Activated CD8-positive, alpha-beta memory T cell treated with anti-CD3 and anti-CD28 coated beads, Interleukin-2, amount 50 U/mL, for 1 hour (primary cell): ENCODE results near the gene TRH.
"Not testable (repeated sequence)": the region's sequence is repeated elsewhere in the genome, so short reads cannot be mapped to it uniquely, and the experiment has no call there.

ENCODE experiments used
- DNase-seq: peaks from one replicate; pipeline ENCODE4 v3.0.0-alpha.2; 2020; ENCODE audit errors: extremely low read depth

TRH gene

GRCh38 chr3:129965937-129966336 lies 8.6 kb upstream of the TRH start:
- DNase-seq: no peak

DNA sequence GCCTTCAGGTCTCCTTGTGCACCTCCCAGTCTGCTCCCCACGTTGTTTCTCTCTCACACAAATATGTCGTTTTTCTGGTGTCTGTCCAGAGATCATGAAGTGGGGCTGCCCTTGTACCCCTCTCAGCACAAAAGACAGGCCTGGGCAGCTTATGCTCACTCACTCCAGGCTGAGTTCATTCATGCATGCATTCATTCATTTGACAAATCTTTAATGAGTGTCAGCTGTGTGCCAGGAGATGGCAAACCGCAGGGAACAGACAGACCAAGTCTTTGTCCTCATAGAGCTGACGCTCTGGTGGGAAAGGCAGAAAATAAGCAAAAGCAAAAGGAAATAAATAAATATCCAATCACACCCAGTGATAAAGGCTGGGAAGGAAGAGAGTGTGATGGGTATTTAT lies 7.6 kb upstream of the TRH start:
- DNase-seq: no peak

DNA sequence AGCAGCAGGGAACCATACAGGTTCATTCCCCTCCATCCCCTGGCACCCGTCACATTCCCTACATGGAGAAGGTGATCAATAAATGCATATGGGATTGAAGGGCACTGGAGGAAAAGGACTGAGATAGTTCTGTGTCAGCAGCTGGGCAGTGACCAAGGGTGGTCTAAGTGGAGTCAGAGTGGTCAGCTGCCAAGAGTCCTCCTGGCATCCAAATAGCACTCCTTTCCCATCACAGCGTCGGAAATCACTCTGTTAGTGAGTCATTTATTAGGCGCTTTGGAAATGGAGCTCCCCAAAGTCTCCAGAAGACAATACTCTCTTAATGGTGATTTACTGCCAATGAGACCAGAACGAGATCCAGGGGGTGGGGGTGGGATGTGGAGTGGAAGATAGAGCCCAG lies 6.8 kb upstream of the TRH start:
- DNase-seq: no peak

DNA sequence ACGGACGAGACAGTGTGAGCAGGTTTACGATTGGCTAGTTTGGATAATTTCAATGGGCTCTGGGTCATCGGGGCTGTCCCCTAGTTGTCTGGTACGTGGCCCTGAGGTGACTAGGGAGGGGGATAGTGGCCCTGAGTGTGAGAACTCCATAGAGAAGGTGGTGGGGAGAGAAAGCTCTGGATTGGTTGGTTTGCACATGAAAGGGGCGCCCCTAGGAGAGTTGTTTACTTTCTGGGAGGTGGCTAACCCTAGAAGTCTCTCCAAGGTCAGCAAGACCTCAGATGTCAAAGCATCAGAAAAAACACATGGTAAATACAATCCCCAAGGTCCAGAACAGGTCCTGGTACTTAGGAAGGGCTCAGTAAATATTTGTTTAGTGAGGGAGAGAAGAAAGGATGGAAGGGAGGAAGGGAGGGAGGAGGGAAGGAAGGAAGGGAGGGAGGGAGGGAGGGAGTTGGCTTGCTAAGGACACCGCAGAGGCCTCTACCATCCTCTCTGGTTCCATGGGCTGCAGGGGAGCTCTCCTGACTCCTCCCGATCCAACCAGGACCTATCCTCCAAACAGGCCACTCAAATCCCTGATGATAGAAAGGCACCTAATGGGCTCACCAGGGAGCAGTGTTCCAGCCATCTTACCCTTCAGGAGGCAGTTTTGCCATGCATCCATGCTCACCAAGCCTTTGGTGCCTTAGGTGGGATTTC lies 3.0 kb upstream of the TRH start:
- no peak for DNase-seq

GRCh38 chr3:129972301-129972700 lies 2.2 kb upstream of the TRH start:
- no peak for DNase-seq

GRCh38 chr3:129973853-129974563 lies 512 bp upstream of the TRH start:
- DNase-seq: no peak

DNA sequence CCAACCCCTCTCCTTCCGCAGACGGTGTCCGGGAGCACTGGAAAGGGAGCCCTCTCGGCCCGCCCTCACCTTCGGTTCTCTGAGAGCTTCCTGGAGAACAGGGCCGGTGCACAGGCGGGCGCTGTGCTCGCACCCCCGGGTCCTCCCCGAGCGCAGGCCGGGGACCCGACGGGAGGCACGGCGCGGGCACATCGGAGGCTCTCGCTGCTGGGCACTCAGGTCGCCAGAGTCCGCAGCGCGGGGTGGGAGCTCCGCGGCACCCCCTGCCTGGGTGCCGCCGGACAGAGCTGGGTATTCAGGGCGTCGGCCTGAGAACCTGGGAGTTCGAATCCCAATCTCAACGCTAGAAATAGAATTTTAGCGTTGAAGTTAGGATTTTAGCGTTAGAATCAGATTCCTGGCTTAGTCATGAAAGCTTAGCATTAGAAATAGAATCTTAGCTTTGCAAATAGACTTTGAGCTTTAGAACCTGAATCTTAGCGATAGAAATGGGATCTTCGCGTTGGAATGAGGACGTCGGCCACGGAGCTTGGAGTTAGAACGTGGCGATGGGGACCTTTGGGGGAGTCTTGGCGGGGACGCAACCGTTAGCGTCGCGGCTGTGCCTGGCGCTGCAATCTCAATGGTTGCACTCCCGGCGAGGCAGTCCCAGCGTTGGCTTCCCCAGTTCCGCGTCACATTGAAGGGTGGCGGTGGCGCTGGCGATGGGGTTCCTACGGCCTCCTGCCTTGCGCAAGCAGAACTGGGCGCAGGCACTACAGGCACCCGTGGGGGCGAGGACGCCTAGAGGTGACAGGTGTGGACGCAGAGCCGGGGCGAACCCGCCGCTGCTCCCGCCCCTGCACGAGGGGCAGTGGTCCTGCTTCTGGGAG lies 549 bp downstream of the TRH start:
- no peak for DNase-seq

DNA sequence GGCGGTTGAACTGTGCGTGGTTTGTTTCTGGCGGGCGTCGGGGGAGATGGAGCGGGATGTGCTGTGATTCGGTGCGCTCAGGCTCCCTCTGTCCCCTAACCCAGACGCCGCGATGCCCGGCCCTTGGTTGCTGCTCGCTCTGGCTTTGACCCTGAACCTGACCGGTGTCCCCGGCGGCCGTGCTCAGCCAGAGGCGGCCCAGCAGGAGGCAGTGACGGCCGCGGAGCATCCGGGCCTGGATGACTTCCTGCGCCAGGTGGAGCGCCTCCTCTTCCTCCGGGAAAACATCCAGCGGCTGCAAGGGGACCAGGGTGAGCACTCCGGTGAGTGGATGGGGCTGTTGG lies 1.2 kb downstream of the TRH start:
- DNase-seq: no peak

DNA sequence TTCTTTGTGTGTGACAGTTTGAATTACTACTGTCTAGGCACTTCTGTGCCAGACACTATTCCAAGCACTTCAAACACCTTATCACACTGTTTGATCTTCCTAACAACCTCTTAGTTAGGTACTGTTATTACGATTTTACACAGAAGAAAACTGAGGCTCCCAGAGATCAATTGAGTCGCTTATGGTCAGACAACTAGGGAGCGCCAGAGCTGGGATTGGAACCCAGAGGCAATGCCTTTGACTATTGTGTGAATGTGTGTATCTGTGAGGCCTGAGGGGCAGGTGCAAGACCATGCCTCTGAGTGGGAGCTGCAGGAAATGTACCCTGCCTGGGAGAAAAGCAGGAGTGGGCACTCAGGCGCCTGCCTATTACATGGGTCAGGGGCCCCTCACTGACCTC lies 1.8 kb downstream of the TRH start:
- DNase-seq: no peak

DNA sequence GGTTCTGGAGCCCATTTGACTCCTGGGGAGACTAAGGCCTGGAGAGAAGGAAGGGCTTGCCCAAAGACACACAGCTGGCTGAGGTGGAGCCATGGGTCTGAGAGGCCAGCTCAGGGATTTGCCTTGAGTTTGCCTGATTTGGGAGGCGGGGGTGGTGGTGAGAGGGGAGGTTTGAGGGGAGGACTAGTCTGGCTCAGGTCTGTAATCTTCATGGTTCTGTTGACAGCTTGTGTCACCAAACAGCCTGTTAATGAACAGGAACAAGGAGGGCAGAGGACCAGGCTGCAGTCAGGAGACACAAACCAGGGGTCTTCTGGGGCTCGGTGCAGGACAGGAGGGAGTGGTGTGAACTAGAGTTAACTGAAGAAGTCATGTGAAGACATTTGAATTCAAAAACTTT lies 3.6 kb downstream of the TRH start:
- no peak for DNase-seq

DNA sequence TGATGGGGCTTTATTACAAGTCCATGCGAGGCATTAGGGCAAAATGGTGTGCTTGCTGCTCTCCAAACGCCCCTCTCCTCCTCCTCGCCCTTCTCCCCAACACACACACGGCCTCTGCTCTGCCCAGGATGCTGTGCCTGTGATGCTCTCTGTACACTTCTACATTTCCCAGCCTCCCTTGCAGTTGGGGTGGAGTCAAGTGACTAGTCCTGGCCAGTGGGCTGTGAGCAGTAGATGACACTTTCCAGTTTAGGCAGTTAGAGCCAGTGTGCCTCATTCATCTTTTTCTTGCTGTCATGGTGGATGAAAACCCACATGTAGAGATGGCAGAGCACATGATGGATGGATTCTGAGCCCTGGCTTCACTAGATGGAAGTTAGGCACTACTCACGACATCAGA lies 5.4 kb downstream of the TRH start:
- no peak for DNase-seq

- DNase-seq: no peak
Observed at GRCh38 chr3:129983561-129983960, 9.0 kb downstream of the TRH start.

- no peak for DNase-seq
Observed at GRCh38 chr3:129984125-129984524, 9.6 kb downstream of the TRH start.

DNA sequence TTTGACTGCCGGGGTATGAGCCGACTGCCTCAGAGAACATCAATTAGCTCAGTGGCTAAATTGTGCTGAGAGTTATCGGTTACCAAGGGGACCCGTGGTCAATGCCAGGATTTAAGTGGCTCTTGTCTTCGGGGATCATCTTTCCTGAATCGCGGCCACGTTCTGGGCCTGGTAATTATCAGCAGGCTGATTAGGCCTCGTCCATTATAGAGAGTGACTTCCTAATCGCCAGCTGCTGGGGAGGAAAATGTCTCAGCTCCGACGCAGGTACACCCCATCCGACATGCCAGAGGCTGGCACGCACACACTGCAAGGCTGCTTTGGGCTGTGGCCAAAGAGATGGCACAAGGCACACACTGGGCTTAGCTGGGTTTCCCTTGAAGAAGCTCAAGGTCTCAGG lies 10.6 kb downstream of the TRH start:
- DNase-seq: no peak

GRCh38 chr3:129988429-129988828 lies 13.9 kb downstream of the TRH start:
- no peak for DNase-seq

- no peak for DNase-seq
Observed at GRCh38 chr3:129989414-129989813, 14.9 kb downstream of the TRH start.

- DNase-seq: no peak
Observed at GRCh38 chr3:129992781-129993180, 18.3 kb downstream of the TRH start.

- no peak for DNase-seq
Observed at GRCh38 chr3:129994883-129995559, 20.5 kb downstream of the TRH start.

DNA sequence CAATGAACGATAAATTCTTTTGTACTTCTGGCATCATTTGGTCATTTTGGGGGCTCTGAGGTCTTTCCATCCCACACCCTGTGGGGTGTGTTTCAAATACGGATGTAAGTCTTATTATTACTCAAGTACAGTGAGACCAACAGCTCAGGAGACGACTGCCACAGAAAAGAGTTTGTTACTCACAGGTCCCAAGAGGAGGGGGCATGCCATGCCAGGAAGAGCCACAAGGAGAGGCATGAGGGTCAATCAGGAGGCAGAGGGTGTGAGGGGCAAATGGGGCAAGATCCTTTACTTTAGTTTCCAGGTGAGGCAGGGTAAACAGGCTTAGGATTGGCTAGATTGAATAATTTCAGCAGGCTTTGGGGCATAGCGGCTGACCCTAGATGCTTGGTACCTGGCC lies 21.6 kb downstream of the TRH start:
- DNase-seq: no peak

- DNase-seq: not testable (repeated sequence)
Observed at GRCh38 chr3:129999176-129999575, 24.7 kb downstream of the TRH start.

DNA sequence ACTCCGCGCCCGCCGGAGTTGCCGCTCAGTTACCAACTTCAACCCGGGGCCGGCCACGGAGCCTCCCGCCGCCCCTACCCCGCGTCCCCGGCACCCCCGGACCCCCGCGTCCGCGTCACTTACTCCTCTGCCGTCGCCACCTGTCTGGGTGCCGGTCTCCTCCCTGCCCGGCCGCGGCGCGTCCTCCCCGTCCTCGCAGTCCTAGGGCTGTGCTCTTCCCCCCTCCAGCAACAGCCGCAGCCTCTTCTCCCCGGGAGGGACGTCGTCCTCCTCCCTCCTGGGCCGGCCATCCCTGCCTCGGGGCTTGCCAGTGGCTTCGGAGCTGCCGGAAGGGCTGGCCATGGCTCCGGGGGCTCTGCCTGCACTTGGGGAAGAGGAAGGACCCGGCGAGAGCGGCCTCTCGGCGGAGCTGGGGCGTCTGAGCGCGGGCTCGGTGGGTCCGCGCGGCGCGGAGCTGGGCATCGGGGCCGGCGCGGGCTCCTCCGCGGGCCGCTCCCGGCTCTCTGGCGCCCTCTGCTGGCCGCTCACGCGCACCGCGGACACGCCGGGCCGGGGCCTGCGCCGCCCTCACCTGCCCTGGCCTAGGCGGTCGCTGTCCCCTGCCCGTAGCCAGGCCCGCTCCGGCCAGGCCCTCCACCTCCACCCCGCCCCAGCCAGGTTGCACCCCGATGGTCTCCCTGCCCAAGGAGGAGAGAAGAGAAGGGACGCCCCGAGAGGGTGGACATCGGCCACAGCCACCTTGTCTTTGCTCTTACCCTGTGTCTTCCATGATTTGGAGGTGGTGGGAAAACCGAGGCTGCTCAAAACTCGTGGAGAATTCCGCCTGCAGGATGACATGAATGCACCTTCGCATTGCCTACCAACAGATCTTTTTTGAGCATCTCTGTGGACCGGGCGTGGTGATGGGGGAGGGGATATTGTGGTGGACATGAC lies 28.4 kb downstream of the TRH start:
- peak; percentile 4 for DNase-seq
